ENCODE measurements around the gene ADISSP. TPM values are rescaled to one million over a fixed set of nuclear protein-coding genes. Genes with fewer than 3 reads are reported as not detected.

ADISSP gene
- total and polyA plus RNA-seq, 2 of the 13 experiments (the other 11 are each of a cell fraction or from before 2014, with no cell fraction given), result 38.3 to 90.6 TPM

DNA sequence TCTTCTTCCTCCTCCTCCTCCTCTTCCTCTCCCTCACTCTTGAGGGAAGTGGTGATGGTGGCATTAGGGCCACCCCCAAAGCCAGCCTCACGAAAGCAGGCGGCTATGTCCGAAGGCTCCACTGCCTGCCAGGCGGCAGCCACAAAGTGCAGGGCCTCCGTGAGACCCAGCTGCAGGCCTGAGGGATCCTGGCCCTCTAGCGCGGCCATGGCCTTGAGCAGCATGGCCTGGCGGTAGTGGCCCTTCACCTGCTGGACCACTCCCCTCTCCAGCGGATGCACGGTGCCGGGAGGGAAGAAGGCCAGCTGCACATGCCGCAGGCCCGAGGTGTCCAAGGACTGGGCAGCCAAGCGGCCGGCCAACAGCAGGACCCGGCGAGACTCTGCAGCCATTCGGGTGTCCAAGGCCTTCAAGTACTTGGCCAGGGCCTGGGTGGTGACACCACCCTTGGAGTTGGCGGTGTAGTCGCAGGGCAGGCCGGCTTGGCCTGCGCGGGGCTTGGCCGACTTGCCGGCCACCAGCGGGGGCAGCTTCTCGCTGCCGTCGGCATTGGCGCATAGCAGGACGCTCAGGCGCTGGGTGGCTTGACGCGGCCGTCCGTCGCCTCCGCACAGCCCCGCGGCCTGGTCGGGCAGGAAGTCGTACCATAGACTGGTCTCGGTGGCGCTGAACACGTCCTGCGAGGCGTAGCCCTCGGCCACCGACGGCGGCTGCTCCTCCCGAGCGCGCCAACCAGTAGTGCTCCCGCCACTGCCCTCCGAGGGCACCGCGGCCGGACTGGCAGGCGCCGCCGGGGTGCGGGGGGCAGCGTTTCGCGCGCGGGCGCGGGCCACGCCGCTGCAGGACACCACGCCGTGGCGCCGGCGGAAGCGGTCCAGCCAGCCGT, 17.9 kb upstream of the ADISSP start (continued):
- TF ChIP-seq, protein P1, sequence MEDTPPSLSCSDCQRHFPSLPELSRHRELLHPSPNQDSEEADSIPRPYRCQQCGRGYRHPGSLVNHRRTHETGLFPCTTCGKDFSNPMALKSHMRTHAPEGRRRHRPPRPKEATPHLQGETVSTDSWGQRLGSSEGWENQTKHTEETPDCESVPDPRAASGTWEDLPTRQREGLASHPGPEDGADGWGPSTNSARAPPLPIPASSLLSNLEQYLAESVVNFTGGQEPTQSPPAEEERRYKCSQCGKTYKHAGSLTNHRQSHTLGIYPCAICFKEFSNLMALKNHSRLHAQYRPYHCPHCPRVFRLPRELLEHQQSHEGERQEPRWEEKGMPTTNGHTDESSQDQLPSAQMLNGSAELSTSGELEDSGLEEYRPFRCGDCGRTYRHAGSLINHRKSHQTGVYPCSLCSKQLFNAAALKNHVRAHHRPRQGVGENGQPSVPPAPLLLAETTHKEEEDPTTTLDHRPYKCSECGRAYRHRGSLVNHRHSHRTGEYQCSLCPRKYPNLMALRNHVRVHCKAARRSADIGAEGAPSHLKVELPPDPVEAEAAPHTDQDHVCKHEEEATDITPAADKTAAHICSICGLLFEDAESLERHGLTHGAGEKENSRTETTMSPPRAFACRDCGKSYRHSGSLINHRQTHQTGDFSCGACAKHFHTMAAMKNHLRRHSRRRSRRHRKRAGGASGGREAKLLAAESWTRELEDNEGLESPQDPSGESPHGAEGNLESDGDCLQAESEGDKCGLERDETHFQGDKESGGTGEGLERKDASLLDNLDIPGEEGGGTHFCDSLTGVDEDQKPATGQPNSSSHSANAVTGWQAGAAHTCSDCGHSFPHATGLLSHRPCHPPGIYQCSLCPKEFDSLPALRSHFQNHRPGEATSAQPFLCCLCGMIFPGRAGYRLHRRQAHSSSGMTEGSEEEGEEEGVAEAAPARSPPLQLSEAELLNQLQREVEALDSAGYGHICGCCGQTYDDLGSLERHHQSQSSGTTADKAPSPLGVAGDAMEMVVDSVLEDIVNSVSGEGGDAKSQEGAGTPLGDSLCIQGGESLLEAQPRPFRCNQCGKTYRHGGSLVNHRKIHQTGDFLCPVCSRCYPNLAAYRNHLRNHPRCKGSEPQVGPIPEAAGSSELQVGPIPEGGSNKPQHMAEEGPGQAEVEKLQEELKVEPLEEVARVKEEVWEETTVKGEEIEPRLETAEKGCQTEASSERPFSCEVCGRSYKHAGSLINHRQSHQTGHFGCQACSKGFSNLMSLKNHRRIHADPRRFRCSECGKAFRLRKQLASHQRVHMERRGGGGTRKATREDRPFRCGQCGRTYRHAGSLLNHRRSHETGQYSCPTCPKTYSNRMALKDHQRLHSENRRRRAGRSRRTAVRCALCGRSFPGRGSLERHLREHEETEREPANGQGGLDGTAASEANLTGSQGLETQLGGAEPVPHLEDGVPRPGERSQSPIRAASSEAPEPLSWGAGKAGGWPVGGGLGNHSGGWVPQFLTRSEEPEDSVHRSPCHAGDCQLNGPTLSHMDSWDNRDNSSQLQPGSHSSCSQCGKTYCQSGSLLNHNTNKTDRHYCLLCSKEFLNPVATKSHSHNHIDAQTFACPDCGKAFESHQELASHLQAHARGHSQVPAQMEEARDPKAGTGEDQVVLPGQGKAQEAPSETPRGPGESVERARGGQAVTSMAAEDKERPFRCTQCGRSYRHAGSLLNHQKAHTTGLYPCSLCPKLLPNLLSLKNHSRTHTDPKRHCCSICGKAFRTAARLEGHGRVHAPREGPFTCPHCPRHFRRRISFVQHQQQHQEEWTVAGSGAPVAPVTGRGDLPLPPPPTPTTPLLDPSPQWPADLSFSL (CRISPR knock-in tag; IDR thresholded peaks at IDR 0.05), result no peak
- TF ChIP-seq, protein P2, sequence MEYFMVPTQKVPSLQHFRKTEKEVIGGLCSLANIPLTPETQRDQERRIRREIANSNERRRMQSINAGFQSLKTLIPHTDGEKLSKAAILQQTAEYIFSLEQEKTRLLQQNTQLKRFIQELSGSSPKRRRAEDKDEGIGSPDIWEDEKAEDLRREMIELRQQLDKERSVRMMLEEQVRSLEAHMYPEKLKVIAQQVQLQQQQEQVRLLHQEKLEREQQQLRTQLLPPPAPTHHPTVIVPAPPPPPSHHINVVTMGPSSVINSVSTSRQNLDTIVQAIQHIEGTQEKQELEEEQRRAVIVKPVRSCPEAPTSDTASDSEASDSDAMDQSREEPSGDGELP (IDR thresholded peaks at IDR 0.05; ENCODE audit: borderline replicate concordance, low read depth), result no peak
- TF ChIP-seq ZSCAN25 (CRISPR knock-in tag; IDR thresholded peaks at IDR 0.05), result no peak
- TF ChIP-seq KDM4B (CRISPR knock-in tag; IDR thresholded peaks at IDR 0.05), result no peak
- TF ChIP-seq TBX2 (CRISPR knock-in tag; IDR thresholded peaks at IDR 0.05; ENCODE audit: borderline replicate concordance), result 0 out of 2 replicates have a peak, but pooled peaks have one; percentile 11
- TF ChIP-seq ZFP41 (CRISPR knock-in tag; IDR thresholded peaks at IDR 0.05; ENCODE audit: borderline replicate concordance), result no peak
- no peak for TF ChIP-seq TAF1 (CRISPR knock-in tag; IDR thresholded peaks at IDR 0.05)
- TF ChIP-seq, protein P3, sequence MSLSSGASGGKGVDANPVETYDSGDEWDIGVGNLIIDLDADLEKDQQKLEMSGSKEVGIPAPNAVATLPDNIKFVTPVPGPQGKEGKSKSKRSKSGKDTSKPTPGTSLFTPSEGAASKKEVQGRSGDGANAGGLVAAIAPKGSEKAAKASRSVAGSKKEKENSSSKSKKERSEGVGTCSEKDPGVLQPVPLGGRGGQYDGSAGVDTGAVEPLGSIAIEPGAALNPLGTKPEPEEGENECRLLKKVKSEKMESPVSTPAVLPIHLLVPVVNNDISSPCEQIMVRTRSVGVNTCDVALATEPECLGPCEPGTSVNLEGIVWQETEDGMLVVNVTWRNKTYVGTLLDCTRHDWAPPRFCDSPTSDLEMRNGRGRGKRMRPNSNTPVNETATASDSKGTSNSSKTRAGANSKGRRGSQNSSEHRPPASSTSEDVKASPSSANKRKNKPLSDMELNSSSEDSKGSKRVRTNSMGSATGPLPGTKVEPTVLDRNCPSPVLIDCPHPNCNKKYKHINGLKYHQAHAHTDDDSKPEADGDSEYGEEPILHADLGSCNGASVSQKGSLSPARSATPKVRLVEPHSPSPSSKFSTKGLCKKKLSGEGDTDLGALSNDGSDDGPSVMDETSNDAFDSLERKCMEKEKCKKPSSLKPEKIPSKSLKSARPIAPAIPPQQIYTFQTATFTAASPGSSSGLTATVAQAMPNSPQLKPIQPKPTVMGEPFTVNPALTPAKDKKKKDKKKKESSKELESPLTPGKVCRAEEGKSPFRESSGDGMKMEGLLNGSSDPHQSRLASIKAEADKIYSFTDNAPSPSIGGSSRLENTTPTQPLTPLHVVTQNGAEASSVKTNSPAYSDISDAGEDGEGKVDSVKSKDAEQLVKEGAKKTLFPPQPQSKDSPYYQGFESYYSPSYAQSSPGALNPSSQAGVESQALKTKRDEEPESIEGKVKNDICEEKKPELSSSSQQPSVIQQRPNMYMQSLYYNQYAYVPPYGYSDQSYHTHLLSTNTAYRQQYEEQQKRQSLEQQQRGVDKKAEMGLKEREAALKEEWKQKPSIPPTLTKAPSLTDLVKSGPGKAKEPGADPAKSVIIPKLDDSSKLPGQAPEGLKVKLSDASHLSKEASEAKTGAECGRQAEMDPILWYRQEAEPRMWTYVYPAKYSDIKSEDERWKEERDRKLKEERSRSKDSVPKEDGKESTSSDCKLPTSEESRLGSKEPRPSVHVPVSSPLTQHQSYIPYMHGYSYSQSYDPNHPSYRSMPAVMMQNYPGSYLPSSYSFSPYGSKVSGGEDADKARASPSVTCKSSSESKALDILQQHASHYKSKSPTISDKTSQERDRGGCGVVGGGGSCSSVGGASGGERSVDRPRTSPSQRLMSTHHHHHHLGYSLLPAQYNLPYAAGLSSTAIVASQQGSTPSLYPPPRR (CRISPR knock-in tag; IDR thresholded peaks at IDR 0.05; ENCODE audit: borderline replicate concordance), result no peak
- TF ChIP-seq, protein P4, sequence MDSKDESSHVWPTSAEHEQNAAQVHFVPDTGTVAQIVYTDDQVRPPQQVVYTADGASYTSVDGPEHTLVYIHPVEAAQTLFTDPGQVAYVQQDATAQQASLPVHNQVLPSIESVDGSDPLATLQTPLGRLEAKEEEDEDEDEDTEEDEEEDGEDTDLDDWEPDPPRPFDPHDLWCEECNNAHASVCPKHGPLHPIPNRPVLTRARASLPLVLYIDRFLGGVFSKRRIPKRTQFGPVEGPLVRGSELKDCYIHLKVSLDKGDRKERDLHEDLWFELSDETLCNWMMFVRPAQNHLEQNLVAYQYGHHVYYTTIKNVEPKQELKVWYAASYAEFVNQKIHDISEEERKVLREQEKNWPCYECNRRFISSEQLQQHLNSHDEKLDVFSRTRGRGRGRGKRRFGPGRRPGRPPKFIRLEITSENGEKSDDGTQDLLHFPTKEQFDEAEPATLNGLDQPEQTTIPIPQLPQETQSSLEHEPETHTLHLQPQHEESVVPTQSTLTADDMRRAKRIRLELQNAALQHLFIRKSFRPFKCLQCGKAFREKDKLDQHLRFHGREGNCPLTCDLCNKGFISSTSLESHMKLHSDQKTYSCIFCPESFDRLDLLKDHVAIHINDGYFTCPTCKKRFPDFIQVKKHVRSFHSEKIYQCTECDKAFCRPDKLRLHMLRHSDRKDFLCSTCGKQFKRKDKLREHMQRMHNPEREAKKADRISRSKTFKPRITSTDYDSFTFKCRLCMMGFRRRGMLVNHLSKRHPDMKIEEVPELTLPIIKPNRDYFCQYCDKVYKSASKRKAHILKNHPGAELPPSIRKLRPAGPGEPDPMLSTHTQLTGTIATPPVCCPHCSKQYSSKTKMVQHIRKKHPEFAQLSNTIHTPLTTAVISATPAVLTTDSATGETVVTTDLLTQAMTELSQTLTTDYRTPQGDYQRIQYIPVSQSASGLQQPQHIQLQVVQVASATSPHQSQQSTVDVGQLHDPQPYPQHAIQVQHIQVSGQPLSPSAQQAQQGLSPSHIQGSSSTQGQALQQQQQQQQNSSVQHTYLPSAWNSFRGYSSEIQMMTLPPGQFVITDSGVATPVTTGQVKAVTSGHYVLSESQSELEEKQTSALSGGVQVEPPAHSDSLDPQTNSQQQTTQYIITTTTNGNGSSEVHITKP (CRISPR knock-in tag; IDR thresholded peaks at IDR 0.05; ENCODE audit: low read depth), result no peak
- no peak for TF ChIP-seq FOXK2 (IDR thresholded peaks at IDR 0.05)
- TF ChIP-seq, protein P5, sequence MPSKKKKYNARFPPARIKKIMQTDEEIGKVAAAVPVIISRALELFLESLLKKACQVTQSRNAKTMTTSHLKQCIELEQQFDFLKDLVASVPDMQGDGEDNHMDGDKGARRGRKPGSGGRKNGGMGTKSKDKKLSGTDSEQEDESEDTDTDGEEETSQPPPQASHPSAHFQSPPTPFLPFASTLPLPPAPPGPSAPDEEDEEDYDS (CRISPR knock-in tag; IDR thresholded peaks at IDR 0.05), result no peak

Data from HepG2 (cell line).